HG03378 (cell line): ENCODE data around the gene PRUNE1.

ENCODE experiments used
- ATAC-seq: cut with Tn5 transposase; IDR thresholded peaks from one replicate; pipeline ENCODE4 v1.9.1; 2021; ENCODE audit warnings: mild to moderate bottlenecking, moderate library complexity; ENCODE audit not compliant: unreplicated experiment

PRUNE1 gene

DNA sequence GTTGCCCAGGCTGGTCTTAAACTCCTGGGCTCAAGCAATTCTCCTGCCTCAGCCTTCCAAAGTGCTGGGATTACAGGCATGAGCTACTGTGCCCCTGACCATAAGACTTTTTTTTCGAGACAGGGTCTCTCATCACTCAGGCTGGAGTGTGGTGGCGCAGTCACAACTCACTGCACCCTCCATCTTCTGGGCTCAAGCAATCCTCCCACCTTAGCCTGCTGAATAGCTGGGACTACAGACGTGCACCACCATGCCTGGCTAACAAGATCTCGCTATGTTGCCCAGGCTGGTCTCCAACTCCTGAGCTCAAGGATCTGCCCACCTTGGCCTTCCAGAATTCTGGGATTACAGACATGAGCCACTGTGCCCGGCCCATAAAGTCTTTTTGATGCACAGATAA lies 41.2 kb downstream of the PRUNE1 start:
- no peak for ATAC-seq

DNA sequence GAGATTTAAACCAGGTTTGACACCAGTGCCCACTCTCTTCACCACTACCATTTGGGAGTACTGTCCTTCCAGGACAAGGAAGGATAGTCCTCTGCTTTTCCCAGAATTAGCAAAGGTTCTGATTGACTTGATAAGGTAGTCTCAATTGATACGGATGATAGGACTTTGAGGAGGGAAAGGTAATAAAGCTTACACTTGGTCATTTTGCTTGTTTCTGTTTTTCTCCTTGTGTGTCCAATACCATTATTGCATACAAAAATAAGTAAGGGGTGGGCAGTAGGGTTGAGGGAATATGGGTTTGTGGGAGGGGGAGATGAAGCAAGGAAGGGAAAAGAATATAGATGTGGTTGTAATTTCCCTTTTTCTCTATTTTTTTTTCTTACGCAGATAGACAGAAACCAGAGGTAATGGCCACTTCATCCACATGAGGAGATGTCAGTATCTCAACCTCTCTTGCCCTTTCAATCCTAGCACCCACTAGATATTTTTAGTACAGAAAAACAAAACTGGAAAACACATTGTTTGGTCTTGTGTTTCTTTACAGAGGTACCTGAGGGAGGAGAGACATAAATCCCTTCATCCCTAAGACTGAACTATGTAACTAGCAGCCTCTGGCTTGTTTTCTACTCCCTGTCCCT lies 41.9 kb downstream of the PRUNE1 start:
- ATAC-seq: no peak

DNA sequence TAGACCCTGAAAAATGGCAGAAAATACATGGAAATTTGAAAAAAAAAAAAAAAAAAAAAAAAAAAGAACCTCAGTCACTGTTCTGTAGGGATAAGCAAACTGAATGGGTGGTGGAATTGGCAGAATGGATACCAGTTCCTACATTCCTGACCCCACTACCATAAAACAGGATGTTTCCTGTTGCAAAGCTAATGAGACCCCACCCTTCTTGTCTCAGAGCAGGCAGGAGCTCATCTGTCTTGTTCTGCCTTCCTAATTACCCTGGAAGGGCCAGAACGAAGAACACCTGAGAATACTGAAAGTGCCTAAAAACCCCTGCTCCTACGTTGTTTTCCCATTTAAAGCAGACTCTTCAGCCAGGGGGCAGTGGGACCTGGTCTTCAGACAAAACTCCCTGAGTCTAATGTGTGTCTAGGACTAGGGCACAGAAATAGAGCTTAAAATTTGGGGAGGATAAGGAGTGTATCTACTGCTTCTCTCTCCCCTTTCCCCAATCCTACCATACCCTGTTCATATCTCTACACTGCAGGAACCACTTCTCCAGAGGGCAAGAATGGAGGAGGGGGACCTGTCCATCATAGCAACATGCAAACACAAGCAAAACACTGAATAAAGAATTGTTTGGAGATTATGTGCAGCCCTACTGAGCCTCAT lies 43.2 kb downstream of the PRUNE1 start:
- ATAC-seq: no peak

DNA sequence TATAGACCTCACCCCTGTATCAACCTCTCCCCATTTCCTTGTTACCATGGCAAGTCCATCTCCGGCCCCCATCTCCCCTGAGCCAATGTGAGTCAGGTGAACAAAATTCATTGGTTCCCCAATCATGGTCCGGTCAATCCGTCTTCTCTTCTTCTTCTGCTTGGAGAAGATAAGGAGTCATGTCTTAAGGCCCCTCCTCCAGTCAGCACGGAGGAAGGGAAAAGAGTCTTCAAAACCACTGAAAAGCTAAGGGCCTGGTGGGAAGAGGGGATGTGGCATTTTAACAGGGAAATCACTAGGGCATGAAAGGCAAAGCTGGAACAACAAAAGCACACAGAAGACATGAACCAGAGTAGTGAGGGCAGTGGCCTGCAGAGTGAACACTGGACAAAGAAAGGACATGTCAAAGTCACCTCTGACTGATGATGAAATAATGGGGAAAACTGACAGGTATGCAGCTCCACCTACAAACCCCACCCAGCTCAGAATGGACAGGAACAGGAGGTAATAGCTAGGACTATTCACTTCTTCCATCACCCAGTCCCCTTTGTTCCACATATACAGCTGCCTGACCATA lies 46.8 kb downstream of the PRUNE1 start:
- ATAC-seq: no peak

DNA sequence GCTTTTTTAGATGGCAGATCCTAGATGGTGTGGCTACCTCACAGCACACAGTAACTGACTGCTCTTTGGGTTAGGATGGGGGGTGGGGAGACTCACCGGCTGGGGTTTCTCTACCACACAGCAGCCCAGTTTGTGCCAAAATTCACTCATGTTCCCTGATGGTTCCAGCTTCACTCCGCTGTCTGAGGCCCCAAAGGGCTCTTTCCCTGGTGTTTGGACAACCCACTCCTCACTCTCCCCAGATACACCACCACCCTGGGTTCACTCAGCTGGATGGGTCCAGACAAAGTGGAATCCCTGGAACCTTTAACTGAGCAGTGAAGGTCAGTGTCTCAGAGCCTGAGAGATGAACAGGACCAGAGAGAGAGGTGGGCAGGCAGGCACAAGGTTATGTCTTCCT lies 47.3 kb downstream of the PRUNE1 start:
- no peak for ATAC-seq

DNA sequence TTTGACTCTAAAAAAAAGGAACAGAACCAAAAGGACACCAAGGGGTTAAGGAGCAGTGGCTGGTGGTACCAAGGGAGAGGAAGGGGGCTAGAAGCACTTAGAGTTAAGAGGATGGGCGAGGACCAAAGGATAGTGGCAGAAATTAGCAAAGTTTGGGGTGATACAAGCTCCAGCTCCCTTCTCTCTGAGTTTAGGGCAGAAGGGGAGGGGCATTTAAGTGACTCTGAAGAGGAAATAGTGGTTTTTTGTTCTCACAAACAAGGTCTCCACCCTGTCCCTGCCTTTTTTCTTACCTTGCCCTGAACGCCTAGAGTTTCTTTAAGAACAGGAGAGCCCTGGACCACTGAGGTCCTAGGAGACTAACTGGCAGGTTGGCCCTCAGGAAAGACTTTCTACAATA lies 47.9 kb downstream of the PRUNE1 start:
- ATAC-seq: no peak

DNA sequence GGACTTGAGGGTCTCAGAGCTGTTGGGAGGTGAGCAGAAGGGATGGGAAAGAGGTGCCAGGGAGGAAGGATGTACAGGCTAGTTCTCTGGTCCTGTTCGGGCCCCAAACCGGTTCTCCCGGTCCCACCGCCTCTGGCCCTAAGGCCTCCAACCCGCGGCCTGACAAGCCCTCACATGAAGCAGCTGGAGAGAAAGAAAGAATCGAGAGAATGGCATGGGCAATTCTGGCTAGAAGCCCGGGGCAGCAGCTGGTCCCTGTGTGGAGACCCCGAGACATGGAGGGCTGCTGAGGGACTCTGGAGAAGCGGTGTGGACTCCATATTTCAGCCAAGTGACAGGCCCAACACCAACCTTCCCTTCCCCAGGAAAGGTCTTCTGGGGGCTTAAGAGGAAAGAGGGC lies 50.4 kb downstream of the PRUNE1 start:
- ATAC-seq: no peak

DNA sequence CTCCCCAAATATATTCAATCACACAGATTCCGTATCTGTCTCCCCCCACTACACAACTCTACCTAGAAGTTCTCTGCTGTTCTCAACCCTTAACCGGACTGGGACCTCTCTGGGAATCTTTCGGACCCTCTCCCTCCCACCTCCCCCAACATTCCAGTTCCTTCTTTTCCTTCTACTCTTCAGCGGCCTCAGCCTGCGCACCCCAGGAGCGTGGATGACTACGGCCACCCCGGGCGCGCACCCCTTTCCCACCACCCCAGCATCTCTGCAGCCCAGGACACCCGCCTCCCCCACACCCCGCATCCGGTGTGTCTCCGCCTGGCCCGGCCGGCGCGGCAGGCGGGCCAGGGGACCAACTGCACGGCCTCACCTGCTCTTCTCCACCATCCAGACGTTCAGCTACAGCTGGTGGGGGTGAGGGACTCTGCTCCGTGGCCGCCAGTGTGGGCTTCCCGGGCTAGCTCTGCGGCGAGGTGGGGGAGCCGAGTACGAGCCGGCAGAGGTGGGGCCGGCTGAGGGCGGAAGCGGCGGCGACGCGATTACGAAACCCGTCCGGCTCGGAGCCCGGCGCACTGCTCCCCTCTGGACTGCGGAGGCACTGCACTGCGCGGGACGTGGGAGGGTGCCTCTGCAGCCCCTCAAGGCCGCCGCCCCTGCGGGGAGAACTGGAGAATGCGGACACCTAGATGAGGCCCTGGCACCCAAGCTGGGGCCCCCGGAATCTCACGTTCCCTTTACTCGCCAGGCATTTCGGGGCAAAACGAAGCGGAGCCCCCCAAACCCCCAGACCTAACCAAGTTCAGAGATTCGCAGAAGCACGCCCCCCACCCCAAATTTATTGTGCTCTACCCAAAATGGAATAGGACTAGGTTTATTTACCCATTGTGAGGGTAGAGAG lies 51.1 kb downstream of the PRUNE1 start, which contains the start of gene CDC42SE1:
TSS of gene CDC42SE1 (minus strand) at position 514 of the 898 bp plus-strand sequence. CDS start 3,892 bp downstream, outside the sequence.
- peak; percentile 51 for ATAC-seq

DNA sequence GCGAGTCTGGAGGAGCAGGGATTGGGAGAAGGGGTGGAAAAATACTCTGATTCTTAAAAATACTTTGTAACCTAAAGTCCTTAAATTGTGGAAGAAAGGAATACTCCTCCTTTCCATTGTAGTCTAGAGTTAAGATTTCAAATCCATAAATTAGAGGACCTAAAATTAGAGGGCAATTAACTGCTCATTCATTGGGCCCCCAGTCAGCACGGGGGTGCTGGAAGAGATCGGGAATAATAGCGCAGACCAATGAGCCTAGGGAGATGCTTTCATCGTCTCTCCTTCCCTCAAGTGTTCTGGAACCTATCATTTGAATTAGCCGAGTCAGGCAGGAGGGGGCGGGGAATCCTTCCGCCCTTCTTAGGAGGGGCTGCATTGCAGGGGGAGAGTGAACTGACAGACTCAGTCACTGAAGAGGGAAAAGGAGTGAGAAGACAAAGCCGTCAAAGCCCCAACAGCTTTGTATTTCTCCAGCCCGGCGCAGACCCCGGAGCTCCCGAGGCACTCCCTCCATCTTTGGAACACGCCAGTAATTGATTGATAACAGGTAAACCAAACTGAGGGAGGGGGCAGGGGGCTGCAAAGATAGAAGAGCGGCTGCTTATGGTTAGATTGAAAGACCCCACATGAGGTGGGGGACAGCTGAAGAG lies 51.9 kb downstream of the PRUNE1 start, which contains the start of gene MLLT11:
TSS of gene MLLT11 (plus strand) at position 391 of the 650 bp plus-strand sequence. CDS start 6,828 bp downstream, outside the sequence.
- ATAC-seq: no peak

DNA sequence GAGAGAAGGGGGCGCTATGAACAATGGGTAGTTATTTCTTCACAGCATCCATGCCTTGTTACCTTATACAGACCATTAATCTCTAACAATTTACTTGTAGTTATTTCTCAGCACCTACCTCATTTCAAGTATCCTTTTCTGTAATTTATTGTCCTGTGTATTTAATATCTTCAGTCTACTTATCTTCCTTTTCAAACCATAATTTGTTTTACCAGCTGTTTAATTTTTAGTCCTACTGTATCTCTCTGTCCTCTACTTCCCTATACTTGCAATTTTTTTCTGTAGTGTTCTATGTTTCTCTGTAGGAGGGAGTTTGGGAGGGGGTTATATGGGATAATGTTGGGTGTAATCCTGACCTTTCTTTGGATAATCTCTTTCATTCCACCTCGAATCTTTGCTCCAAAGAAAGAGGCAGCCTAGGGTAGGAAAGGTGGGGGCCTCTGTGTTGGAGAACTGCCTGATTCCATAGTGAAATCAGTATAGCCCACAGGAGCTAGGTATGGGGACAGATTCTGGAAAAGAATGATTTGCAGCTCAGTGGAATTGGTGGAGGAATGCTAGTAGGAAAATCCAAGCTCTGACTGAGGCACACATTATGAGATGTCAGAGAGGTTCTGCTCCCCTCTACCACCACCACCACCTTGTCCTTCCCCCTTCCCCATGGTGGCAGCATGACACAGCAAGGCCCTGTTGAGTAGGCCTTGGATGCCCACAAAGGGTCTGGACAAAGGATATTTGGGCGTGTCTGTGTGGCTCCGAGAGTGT lies 52.6 kb downstream of the PRUNE1 start:
- no peak for ATAC-seq

DNA sequence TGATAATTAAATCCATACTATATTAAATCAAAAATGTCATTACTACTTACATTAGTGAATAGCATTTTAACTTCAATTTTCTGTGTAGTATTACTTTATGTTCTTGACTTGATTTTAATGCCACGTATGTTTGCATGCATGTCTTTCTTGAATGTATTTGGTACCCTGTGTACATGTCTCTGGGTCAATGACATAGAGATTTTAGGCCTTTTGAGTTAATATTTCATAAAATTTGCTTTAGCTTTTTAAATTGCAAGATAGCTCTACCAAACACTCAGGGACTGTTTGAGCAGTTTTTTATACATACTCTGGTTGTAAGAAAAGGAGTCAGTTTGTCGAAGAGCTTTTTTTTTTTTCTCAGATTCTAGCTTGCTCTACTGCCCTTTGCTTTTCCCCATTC lies 53.5 kb downstream of the PRUNE1 start:
- ATAC-seq: no peak

DNA sequence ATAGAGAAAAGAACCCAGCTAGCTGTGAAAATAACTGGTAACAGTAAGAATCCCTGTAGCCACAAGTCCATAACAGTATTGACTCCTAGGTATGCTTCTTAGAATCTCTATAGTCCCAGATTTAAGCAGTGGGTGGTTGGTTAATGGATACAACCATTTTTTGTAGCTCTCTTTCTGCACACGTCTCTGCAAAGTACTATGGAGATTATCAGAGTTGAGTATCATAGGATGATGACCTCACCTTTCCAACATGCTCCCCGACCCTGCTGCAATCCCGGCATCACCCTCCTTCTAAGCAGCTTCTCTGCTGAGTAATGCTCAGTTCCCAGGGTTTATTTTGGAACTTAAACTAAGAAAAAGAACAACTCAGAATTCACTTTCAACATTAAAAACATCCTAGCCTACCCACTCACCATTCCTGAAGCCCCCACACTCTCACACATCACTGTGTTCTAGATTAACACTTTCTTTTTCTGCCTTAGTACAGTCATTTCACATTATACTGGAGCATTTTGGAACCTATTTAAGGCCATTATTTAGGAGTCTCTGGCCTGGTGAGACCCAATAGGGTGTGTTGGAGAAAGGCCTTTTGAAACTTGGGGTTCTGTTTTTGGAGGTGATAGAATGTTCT lies 54.6 kb downstream of the PRUNE1 start:
- no peak for ATAC-seq

DNA sequence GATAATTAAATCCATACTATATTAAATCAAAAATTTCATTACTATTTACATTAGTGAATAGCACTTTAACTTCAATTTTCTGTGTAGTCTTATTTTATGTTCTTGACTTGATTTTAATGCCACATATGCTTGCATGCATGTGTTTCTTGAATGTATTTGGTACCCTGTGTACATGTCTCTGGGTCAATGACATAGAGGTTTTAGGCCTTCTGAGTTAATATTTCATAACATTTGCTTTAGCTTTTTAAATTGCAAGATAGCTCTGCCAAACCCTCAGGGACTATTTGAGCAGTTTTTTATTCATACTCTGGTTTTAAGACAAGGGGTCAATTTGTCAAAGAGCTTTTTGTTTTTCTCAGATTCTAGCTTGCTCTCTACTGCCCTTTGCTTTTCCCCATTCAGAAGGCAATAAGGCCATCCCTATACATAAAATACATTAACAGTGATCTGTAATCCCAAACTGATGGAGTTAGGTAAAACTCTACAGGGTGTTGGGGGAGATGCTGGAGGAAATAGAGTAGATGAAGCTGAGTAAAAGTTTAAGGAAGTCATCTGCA lies 56.9 kb downstream of the PRUNE1 start:
- no peak for ATAC-seq

DNA sequence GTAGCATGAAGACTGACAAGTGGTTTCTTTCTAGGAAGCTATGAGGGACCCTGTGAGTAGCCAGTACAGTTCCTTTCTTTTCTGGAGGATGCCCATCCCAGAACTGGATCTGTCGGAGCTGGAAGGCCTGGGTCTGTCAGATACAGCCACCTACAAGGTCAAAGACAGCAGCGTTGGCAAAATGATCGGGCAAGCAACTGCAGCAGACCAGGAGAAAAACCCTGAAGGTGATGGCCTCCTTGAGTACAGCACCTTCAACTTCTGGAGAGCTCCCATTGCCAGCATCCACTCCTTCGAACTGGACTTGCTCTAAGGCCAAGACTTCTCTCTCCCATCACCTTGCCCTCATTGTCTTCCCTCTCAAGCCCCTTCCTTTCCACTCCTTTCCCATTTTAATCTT lies 58.9 kb downstream of the PRUNE1 start:
- ATAC-seq: no peak

DNA sequence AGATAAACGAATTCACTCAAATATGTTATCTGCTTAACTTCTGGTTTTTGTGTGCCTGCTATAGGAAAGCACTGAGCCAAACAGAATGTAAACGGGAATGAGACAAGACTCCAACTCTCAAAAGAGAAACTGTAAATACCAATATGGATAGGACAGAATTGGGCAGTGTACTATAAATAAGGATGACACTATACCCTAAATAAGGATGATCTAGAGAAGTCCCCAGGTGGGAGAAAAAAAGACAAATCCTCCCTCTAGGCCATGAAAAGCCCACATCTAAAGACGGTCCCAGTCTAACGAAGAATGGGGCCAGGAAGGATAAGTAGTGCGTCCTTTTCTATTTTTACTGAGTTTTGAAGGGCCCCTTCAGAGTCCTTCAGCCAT lies 60.8 kb downstream of the PRUNE1 start:
- no peak for ATAC-seq

DNA sequence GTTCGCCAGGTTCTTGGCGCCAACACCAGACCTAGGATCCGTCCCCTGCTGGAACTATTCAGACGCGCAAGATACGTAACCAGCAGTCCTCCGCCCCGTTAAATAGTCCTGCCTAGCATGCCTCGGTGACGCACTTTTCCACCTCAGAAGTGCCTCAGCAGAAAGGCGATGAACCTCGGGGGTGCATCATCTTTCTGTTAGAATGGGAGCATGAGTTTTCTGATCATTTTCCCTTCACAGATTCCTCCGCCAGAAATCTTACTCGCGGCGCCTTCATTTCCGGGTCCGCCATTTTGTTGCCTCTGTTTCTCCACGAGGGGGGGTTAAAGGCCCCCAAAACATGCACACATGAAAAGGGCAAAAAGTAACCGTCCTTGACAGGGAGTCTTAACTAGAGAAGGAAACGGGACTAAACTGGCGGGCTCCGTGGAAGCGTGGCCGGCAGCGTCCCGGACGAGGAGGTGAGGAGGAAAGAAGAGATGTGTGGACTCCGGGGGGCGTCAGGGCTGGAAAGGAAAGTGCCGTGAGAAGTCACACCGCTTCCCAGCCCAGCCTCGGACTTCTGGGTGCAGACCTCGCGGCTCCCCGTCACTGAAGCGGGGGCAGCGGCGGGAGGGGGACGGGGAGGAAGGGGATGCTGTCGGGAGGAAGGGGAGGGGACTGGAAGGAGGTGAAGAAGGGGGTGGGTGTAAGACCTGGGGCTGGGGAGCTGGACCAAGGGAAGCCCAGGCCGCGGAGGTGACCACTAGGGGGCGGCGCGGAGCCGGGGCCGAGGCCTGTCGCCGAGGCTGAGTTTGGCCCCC lies 62.4 kb downstream of the PRUNE1 start, which contains the start of gene GABPB2:
TSS of gene GABPB2 (plus strand) at position 288 of the 803 bp plus-strand sequence. CDS start 17,429 bp downstream, outside the sequence.
- peak; percentile 61 for ATAC-seq

DNA sequence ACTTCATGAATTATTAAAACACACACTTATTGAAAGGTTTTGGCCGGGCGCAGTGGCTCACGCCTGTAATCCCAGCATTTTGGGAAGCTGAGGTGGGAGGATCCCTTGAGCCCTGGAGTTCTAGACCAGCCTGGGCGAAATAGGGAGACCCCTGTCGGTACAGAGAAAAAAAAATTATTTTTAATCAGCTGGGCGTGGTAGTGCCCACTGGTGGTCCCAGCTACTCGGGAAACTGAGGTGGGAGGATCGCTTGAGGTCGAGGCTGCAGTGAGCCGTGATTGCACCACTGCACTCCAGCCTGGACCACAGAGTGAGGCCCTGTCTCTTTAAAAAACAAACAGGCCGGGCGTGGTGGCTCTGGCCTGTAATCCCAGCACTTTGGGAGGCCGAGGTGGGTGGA lies 64.0 kb downstream of the PRUNE1 start:
- no peak for ATAC-seq
